WTC11 (cell line): Measurements from ENCODE around the gene MORN5. TPM values are rescaled to one million over a fixed set of nuclear protein-coding genes. Genes with fewer than 3 reads are reported as not detected.
A peak's percentile ranks its signal among the peaks of the same experiment; 100 is the strongest.

Experiments
- ATAC-seq: fragments of 200-7000 bp; cut with Tn5 transposase; 2 replicates; pipeline ENCODE4 v1.10.0; 2021; ENCODE audit warnings: mild to moderate bottlenecking, moderate library complexity
- CTCF ChIA-PET: fragments of 300-600 bp; sonication (Branson Sonifier 250); formaldehyde crosslinking; loops from one replicate; lab custom pipeline; 2021; ENCODE audit warnings: antibody characterized with exemption; lab: Charles Lee
- POLR2A ChIA-PET: fragments of 350-600 bp; sonication (Branson Sonifier 250); formaldehyde crosslinking; loops from one replicate; lab custom pipeline; 2021; ENCODE audit warnings: antibody characterized with exemption; lab: Charles Lee
- DNase-seq: peaks from one replicate; pipeline ENCODE4 v3.0.0; 2021; ENCODE audit warnings: low spot score
- H3K27ac Mint-ChIP-seq: 2 replicates; pipeline ENCODE4 v1.8.0; 2021; ENCODE audit warnings: mixed read lengths
- H3K27me3 Mint-ChIP-seq: 2 replicates; pipeline ENCODE4 v1.8.0; 2021; ENCODE audit warnings: low read depth, mild to moderate bottlenecking, moderate library complexity, mixed read lengths
- H3K36me3 Mint-ChIP-seq: 2 replicates; pipeline ENCODE4 v1.8.0; 2021; ENCODE audit warnings: mixed read lengths
- H3K4me1 Mint-ChIP-seq: 2 replicates; pipeline ENCODE4 v1.8.0; 2022; ENCODE audit warnings: mixed read lengths
- H3K4me3 Mint-ChIP-seq: 2 replicates; pipeline ENCODE4 v1.8.0; 2021; ENCODE audit warnings: mild to moderate bottlenecking, moderate library complexity, mixed read lengths
- H3K9me3 Mint-ChIP-seq: 2 replicates; pipeline ENCODE4 v1.8.0; 2021; ENCODE audit warnings: mixed read lengths
- ATF1 ChIP-seq: sonication (generic); formaldehyde crosslinking; IDR thresholded peaks from 2 replicates; pipeline ENCODE4 v1.8.1; 2023; ENCODE audit warnings: mild to moderate bottlenecking, moderate library complexity, missing genetic modification reagents
- FOXP1 ChIP-seq: sonication (generic); formaldehyde crosslinking; IDR thresholded peaks from 2 replicates; pipeline ENCODE4 v1.8.0; 2022; ENCODE audit warnings: missing genetic modification reagents, mild to moderate bottlenecking, moderate library complexity, borderline replicate concordance
- HMGA2 ChIP-seq: fragments of 250-450 bp; sonication (Bioruptor Pico); IDR thresholded peaks from 2 replicates; pipeline ENCODE4 v1.4.0; 2021; ENCODE audit warnings: mild to moderate bottlenecking, moderate library complexity
- MYBL2 ChIP-seq: sonication (generic); formaldehyde crosslinking; IDR thresholded peaks from 2 replicates; pipeline ENCODE4 v1.8.1; 2023; ENCODE audit warnings: mild to moderate bottlenecking, moderate library complexity, missing genetic modification reagents
- NFE2L1 ChIP-seq: sonication (generic); formaldehyde crosslinking; IDR thresholded peaks from 2 replicates; pipeline ENCODE4 v1.8.1; 2023; ENCODE audit warnings: missing genetic modification reagents
- NFYB ChIP-seq: sonication (generic); formaldehyde crosslinking; conservative IDR thresholded peaks from 2 replicates; pipeline ENCODE4 v1.8.0; 2022; ENCODE audit warnings: low read depth, missing genetic modification reagents
- NR2C2 ChIP-seq: sonication (generic); formaldehyde crosslinking; IDR thresholded peaks from 2 replicates; pipeline ENCODE4 v1.8.0; 2022; ENCODE audit warnings: mild to moderate bottlenecking, missing genetic modification reagents
- PRDM15 ChIP-seq: sonication (generic); formaldehyde crosslinking; IDR thresholded peaks from 2 replicates; pipeline ENCODE4 v1.8.0; 2022; ENCODE audit warnings: missing genetic modification reagents
- RELA ChIP-seq: sonication (generic); formaldehyde crosslinking; IDR thresholded peaks from 2 replicates; pipeline ENCODE4 v1.8.1; 2022; ENCODE audit warnings: missing genetic modification reagents, mild to moderate bottlenecking, borderline replicate concordance
- SMAD3 ChIP-seq: sonication (generic); formaldehyde crosslinking; IDR thresholded peaks from 2 replicates; pipeline ENCODE4 v1.8.0; 2022; ENCODE audit warnings: missing genetic modification reagents, mild to moderate bottlenecking, borderline replicate concordance
- TEAD1 ChIP-seq: sonication (generic); formaldehyde crosslinking; IDR thresholded peaks from 2 replicates; pipeline ENCODE4 v1.8.0; 2022; ENCODE audit warnings: mild to moderate bottlenecking, missing genetic modification reagents
- TEAD4 ChIP-seq: sonication (generic); formaldehyde crosslinking; IDR thresholded peaks from 2 replicates; pipeline ENCODE4 v1.8.0; 2022; ENCODE audit warnings: mild to moderate bottlenecking, missing genetic modification reagents
- TP53 ChIP-seq: sonication (generic); formaldehyde crosslinking; IDR thresholded peaks from 2 replicates; pipeline ENCODE4 v1.8.1; 2023; ENCODE audit warnings: mild to moderate bottlenecking, missing genetic modification reagents
- ZNF121 ChIP-seq: sonication (generic); formaldehyde crosslinking; IDR thresholded peaks from 2 replicates; pipeline ENCODE4 v1.8.0; 2023; ENCODE audit warnings: missing genetic modification reagents
- ZNF138 ChIP-seq: sonication (generic); formaldehyde crosslinking; conservative IDR thresholded peaks from 2 replicates; pipeline ENCODE4 v1.8.1; 2022; ENCODE audit warnings: mild to moderate bottlenecking, moderate library complexity, missing genetic modification reagents
- ZNF219 ChIP-seq: sonication (generic); formaldehyde crosslinking; IDR thresholded peaks from 2 replicates; pipeline ENCODE4 v1.8.0; 2023; ENCODE audit warnings: missing genetic modification reagents, mild to moderate bottlenecking, borderline replicate concordance
- ZNF396 ChIP-seq: fragments of 250-450 bp; sonication (Bioruptor Pico); IDR thresholded peaks from 2 replicates; pipeline ENCODE4 v1.8.0; 2021; ENCODE audit warnings: mild to moderate bottlenecking, moderate library complexity, borderline replicate concordance
- ZNF423 ChIP-seq: fragments of 250-450 bp; sonication (Bioruptor Pico); IDR thresholded peaks from 2 replicates; pipeline ENCODE4 v2.1.2; 2022; ENCODE audit warnings: mild to moderate bottlenecking, moderate library complexity
- total RNA-seq: library from RNA; stranded (reverse); gene quantifications from 3 replicates; pipeline ENCODE4 v1.2.3, GENCODE V29; 2021
- TF ChIP-seq, protein P1 (sequence below): sonication (generic); formaldehyde crosslinking; conservative IDR thresholded peaks from 2 replicates; pipeline ENCODE4 v1.8.1; 2023; ENCODE audit warnings: mild to moderate bottlenecking, low read depth, missing genetic modification reagents, moderate library complexity
- TF ChIP-seq, protein P2 (sequence below): sonication (generic); formaldehyde crosslinking; IDR thresholded peaks from 2 replicates; pipeline ENCODE4 v1.8.0; 2023; ENCODE audit warnings: mild to moderate bottlenecking, missing genetic modification reagents
- TF ChIP-seq, protein P3 (sequence below): fragments of 250-450 bp; sonication (Bioruptor Pico); IDR thresholded peaks from 2 replicates; pipeline ENCODE4 v1.9.0; 2021; ENCODE audit warnings: mild to moderate bottlenecking

The MORN5 gene
- total RNA-seq, 1 experiment from 2014 or later = not detected

DNA sequence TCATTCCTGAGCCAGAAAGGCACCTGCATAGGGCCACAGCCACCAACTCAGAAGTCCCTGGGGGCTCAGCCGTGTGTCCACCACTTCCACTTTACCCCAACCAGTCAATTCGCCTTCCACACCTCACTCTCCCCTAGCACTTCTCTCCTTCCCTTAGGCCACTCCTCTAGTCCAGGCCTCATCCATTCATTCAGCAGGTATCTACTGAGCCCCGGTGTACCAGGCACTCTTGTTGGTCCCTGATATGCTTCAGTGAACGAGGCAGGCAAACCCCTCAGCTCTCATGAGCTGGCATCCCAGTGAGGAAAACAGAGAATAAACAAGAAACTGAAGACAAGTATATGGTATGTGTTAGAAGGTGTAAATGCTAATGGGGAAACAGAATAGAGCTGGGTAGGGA lies 28.9 kb upstream of the MORN5 start (continued):
- TF ChIP-seq TEAD1 (CRISPR knock-in tag) (no peak), SMAD3 (CRISPR knock-in tag) (no peak), ZNF219 (CRISPR knock-in tag) (no peak)
- TF ChIP-seq, protein P1, sequence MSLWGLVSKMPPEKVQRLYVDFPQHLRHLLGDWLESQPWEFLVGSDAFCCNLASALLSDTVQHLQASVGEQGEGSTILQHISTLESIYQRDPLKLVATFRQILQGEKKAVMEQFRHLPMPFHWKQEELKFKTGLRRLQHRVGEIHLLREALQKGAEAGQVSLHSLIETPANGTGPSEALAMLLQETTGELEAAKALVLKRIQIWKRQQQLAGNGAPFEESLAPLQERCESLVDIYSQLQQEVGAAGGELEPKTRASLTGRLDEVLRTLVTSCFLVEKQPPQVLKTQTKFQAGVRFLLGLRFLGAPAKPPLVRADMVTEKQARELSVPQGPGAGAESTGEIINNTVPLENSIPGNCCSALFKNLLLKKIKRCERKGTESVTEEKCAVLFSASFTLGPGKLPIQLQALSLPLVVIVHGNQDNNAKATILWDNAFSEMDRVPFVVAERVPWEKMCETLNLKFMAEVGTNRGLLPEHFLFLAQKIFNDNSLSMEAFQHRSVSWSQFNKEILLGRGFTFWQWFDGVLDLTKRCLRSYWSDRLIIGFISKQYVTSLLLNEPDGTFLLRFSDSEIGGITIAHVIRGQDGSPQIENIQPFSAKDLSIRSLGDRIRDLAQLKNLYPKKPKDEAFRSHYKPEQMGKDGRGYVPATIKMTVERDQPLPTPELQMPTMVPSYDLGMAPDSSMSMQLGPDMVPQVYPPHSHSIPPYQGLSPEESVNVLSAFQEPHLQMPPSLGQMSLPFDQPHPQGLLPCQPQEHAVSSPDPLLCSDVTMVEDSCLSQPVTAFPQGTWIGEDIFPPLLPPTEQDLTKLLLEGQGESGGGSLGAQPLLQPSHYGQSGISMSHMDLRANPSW (CRISPR knock-in tag) = no peak

DNA sequence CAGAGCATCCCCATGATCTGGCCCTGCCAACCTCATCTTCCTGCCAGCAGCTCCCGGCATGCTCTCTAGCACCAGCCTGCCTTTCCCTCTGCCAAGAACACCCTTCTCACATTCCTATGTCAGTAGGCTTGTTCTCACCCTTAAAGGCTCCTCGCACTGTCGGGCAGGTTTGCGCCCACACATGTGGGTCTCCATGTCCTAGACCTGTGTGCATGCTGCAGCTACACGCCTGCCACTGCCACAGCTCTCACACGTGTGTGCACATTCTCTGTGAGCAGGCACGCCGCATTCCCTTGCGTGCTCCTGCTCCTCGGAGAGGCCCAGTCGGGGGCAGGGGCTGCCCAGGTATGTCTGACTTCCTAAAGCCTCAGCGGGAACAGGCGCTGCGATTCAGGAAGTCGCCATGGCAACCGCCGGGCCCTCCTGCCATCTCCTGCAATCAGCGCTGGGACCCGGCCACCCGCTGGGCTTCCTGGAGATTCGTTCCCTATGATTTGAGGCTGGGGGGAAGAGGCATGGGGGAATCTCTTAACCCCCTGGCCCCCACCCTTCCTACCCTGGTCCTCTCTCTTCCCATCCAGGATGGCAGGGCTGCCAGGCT lies 28.2 kb upstream of the MORN5 start:
- peak; percentile 79 for DNase-seq
- H3K4me1 Mint-ChIP-seq = peaks cover 53% of the 10 kb centered on the region
- peak; percentile 82; the same call in 1 of the 2 replicates for TF ChIP-seq TEAD1 (CRISPR knock-in tag)
- no peak for TF ChIP-seq ZNF396 (CRISPR knock-in tag)
- peak; percentile 47; the same call in 1 of the 2 replicates for TF ChIP-seq ZNF138 (CRISPR knock-in tag)
- no peak for TF ChIP-seq NFE2L1 (CRISPR knock-in tag)
- TF ChIP-seq ZNF423 (CRISPR knock-in tag) = peak; percentile 78
- TF ChIP-seq TP53 (CRISPR knock-in tag) = peak; percentile 67; the same call in 1 of the 2 replicates
- POLR2A ChIA-PET = no interaction called here
- H3K27ac Mint-ChIP-seq = no peak overlapping the region
- H3K27me3 Mint-ChIP-seq = peaks cover 31% of the 10 kb centered on the region
- CTCF ChIA-PET = interaction anchor here (1.5 to 5.8 kb wide), 4 partner anchors 9 to 225 kb away, joined by 7 to 40 read pairs (median 16); no protein-coding TSS in a partner anchor
- H3K9me3 Mint-ChIP-seq = no peaks in the 10 kb centered on the region
- peak overlapping the region; percentile 43 for H3K4me3 Mint-ChIP-seq
- ATAC-seq = peak; percentile 61
- no peaks in the 10 kb centered on the region for H3K36me3 Mint-ChIP-seq

GRCh38 chr9:122132539-122132938 lies 27.2 kb upstream of the MORN5 start:
- CTCF ChIA-PET = interaction anchor here (1.0 to 5.8 kb wide), 5 partner anchors 10 to 224 kb away, joined by 7 to 40 read pairs (median 13); no protein-coding TSS in a partner anchor
- POLR2A ChIA-PET = no interaction called here
- no peak overlapping the region for H3K27ac Mint-ChIP-seq
- H3K4me3 Mint-ChIP-seq = no peak overlapping the region
- H3K9me3 Mint-ChIP-seq = no peaks in the 10 kb centered on the region
- DNase-seq (no peak), ATAC-seq (no peak)
- peaks cover 47% of the 10 kb centered on the region for H3K4me1 Mint-ChIP-seq
- peaks cover 22% of the 10 kb centered on the region for H3K27me3 Mint-ChIP-seq
- no peaks in the 10 kb centered on the region for H3K36me3 Mint-ChIP-seq
- TF ChIP-seq PRDM15 (CRISPR knock-in tag) = no peak
- TF ChIP-seq ATF1 (CRISPR knock-in tag) = no peak
- no peak for TF ChIP-seq MYBL2
- no peak for TF ChIP-seq TP53 (CRISPR knock-in tag)
- TF ChIP-seq, protein P2, sequence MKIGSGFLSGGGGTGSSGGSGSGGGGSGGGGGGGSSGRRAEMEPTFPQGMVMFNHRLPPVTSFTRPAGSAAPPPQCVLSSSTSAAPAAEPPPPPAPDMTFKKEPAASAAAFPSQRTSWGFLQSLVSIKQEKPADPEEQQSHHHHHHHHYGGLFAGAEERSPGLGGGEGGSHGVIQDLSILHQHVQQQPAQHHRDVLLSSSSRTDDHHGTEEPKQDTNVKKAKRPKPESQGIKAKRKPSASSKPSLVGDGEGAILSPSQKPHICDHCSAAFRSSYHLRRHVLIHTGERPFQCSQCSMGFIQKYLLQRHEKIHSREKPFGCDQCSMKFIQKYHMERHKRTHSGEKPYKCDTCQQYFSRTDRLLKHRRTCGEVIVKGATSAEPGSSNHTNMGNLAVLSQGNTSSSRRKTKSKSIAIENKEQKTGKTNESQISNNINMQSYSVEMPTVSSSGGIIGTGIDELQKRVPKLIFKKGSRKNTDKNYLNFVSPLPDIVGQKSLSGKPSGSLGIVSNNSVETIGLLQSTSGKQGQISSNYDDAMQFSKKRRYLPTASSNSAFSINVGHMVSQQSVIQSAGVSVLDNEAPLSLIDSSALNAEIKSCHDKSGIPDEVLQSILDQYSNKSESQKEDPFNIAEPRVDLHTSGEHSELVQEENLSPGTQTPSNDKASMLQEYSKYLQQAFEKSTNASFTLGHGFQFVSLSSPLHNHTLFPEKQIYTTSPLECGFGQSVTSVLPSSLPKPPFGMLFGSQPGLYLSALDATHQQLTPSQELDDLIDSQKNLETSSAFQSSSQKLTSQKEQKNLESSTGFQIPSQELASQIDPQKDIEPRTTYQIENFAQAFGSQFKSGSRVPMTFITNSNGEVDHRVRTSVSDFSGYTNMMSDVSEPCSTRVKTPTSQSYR (CRISPR knock-in tag) = no peak
- TF ChIP-seq RELA (CRISPR knock-in tag) = no peak
- no peak for TF ChIP-seq NR2C2 (CRISPR knock-in tag)
- no peak for TF ChIP-seq HMGA2 (CRISPR knock-in tag)
- TF ChIP-seq ZNF121 = no peak
- TF ChIP-seq ZNF138 (CRISPR knock-in tag) = no peak
- TF ChIP-seq NFYB = no peak
- no peak for TF ChIP-seq FOXP1 (CRISPR knock-in tag)
- no peak for TF ChIP-seq SMAD3 (CRISPR knock-in tag)
- no peak for TF ChIP-seq TEAD4
- TF ChIP-seq, protein P3, sequence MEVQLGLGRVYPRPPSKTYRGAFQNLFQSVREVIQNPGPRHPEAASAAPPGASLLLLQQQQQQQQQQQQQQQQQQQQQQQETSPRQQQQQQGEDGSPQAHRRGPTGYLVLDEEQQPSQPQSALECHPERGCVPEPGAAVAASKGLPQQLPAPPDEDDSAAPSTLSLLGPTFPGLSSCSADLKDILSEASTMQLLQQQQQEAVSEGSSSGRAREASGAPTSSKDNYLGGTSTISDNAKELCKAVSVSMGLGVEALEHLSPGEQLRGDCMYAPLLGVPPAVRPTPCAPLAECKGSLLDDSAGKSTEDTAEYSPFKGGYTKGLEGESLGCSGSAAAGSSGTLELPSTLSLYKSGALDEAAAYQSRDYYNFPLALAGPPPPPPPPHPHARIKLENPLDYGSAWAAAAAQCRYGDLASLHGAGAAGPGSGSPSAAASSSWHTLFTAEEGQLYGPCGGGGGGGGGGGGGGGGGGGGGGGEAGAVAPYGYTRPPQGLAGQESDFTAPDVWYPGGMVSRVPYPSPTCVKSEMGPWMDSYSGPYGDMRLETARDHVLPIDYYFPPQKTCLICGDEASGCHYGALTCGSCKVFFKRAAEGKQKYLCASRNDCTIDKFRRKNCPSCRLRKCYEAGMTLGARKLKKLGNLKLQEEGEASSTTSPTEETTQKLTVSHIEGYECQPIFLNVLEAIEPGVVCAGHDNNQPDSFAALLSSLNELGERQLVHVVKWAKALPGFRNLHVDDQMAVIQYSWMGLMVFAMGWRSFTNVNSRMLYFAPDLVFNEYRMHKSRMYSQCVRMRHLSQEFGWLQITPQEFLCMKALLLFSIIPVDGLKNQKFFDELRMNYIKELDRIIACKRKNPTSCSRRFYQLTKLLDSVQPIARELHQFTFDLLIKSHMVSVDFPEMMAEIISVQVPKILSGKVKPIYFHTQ = no peak
